ENCODE measurements around the gene LMTK3. TPM values are rescaled to one million over a fixed set of nuclear protein-coding genes. Genes with fewer than 3 reads are reported as not detected.

Gene LMTK3
- total and polyA plus RNA-seq, 2 of the 13 experiments (the other 11 are each of a cell fraction or from before 2014, with no cell fraction given): 0.18 to 0.29 TPM

- ChIA-PET POLR2A (no interaction called here), CTCF (ENCODE audit: low intra/inter-chr PET ratio, low total read pairs) (no interaction called here)
- TF ChIP-seq ZNF569 (CRISPR knock-in tag; IDR thresholded peaks at IDR 0.05; ENCODE audit: borderline replicate concordance) (no peak), ZSCAN22 (CRISPR knock-in tag; IDR thresholded peaks at IDR 0.05) (peak; percentile 78), SKI (IDR thresholded peaks at IDR 0.05; ENCODE audit: partially characterized antibody) (no peak), XRCC5 (optimal IDR thresholded peaks at IDR 0.05; ENCODE audit: low read length) (no peak)
- no peak overlapping the region for H3K4me3 ChIP-seq (replicated peaks in 1 of 3; ENCODE audit: insufficient read depth in 1 of 3, low read depth in 2 of 3, low read length in 3 of 3)
- FAIRE-seq (no peak), ATAC-seq (no peak), DNase-seq (ENCODE audit: low spot score) (no peak)
- peaks cover 29% of the 10 kb centered on the region for H3K4me1 ChIP-seq (ENCODE audit: insufficient read depth, low read length)
- no peaks in the 10 kb centered on the region for H3K79me2 ChIP-seq (ENCODE audit: insufficient read depth, low read length)
- no TSS peak for BruUV-seq (replicated peaks)
- in situ Hi-C loops (cut with HindIII; ENCODE audit: extremely low pct_ligation_motif_present, low pct_unique_long_range_greater_than_20kb) (no loop called here), intact Hi-C loops (cut with micrococcal nuclease; ENCODE audit: unreplicated experiment) (no loop called here)
- no peak overlapping the region for H3K9ac ChIP-seq (ENCODE audit: insufficient read depth, low read depth, low read length)
- no peak overlapping the region for H2AFZ ChIP-seq (ENCODE audit: low read length)
- H4K20me1 ChIP-seq (ENCODE audit: insufficient read depth, low read length): no peaks in the 10 kb centered on the region
- no peak overlapping the region for H3K27ac ChIP-seq (ENCODE audit: extremely low read length, insufficient read depth, low read length)
- no peak overlapping the region for H3K4me2 ChIP-seq (ENCODE audit: low read depth, low read length)
- H3K27me3 ChIP-seq (ENCODE audit: control insufficient read depth in 1 of 2, insufficient read depth in 2 of 2, low read length in 2 of 2): no peaks in the 10 kb centered on the region
- 89% methylated on average over 1 of the region's 3 CpGs for whole genome bisulfite sequencing (ENCODE audit: low lambda C conversion rate)
- H3K36me3 ChIP-seq (replicated peaks in 1 of 2; ENCODE audit: control insufficient read depth in 1 of 2, insufficient read depth in 2 of 2, low read length in 2 of 2): peaks cover 1 to 3% of the 10 kb centered on the region in 2 experiments; a peak in 1 of 5 replicates
- no peaks in the 10 kb centered on the region for H3K9me3 ChIP-seq (ENCODE audit: low read length)
These were observed 28.3 kb downstream of the LMTK3 start for GRCh38 chr19:48483301-48483700.

GRCh38 chr19:48481846-48482639 lies 29.6 kb downstream of the LMTK3 start:
- no peak overlapping the region for H3K9ac ChIP-seq (ENCODE audit: insufficient read depth, low read depth, low read length)
- TF ChIP-seq TERF1 (CRISPR knock-in tag; IDR thresholded peaks at IDR 0.05): no peak
- peak; percentile 36 for TF ChIP-seq POLR2G (IDR thresholded peaks at IDR 0.05; ENCODE audit: low read depth, low read length)
- no peak for TF ChIP-seq TFAP4 (IDR thresholded peaks at IDR 0.05; ENCODE audit: borderline replicate concordance, low read depth)
- 0 out of 2 replicates have a peak, but pooled peaks have one; percentile 14 for TF ChIP-seq ATF7 (IDR thresholded peaks at IDR 0.05)
- no peak for TF ChIP-seq ATF7 (CRISPR knock-in tag; IDR thresholded peaks at IDR 0.05)
- H3K4me2 ChIP-seq (ENCODE audit: low read depth, low read length): no peak overlapping the region
- DNase-seq (ENCODE audit: low spot score): no peak
- in situ Hi-C loops (cut with HindIII; ENCODE audit: extremely low pct_ligation_motif_present, low pct_unique_long_range_greater_than_20kb): no loop called here
- FAIRE-seq: no peak
- H3K27me3 ChIP-seq (ENCODE audit: control insufficient read depth in 1 of 2, insufficient read depth in 2 of 2, low read length in 2 of 2): no peaks in the 10 kb centered on the region
- ATAC-seq: no peak
- H2AFZ ChIP-seq (ENCODE audit: low read length): no peak overlapping the region
- no peaks in the 10 kb centered on the region for H4K20me1 ChIP-seq (ENCODE audit: insufficient read depth, low read length)
- H3K9me3 ChIP-seq (ENCODE audit: low read length): no peaks in the 10 kb centered on the region
- H3K4me3 ChIP-seq (replicated peaks in 1 of 3; ENCODE audit: insufficient read depth in 1 of 3, low read depth in 2 of 3, low read length in 3 of 3): no peak overlapping the region
- ChIA-PET CTCF (ENCODE audit: low intra/inter-chr PET ratio, low total read pairs) (no interaction called here), POLR2A (no interaction called here)
- H3K27ac ChIP-seq (ENCODE audit: extremely low read length, insufficient read depth, low read length): no peak overlapping the region
- no TSS peak for BruUV-seq (replicated peaks)
- H3K36me3 ChIP-seq (replicated peaks in 1 of 2; ENCODE audit: control insufficient read depth in 1 of 2, insufficient read depth in 2 of 2, low read length in 2 of 2): peaks cover 4 to 5% of the 10 kb centered on the region in 2 experiments; a peak in 1 of 5 replicates
- 76% methylated on average over 7 of the region's 7 CpGs for WGBS (ENCODE audit: low lambda C conversion rate)
- intact Hi-C loops (cut with micrococcal nuclease; ENCODE audit: unreplicated experiment): no loop called here
- H3K79me2 ChIP-seq (ENCODE audit: insufficient read depth, low read length): no peaks in the 10 kb centered on the region
- H3K4me1 ChIP-seq (ENCODE audit: insufficient read depth, low read length): peaks cover 17% of the 10 kb centered on the region

All from HepG2 (cell line).